ENCODE data around the gene CPSF4L.

The CPSF4L gene

DNA sequence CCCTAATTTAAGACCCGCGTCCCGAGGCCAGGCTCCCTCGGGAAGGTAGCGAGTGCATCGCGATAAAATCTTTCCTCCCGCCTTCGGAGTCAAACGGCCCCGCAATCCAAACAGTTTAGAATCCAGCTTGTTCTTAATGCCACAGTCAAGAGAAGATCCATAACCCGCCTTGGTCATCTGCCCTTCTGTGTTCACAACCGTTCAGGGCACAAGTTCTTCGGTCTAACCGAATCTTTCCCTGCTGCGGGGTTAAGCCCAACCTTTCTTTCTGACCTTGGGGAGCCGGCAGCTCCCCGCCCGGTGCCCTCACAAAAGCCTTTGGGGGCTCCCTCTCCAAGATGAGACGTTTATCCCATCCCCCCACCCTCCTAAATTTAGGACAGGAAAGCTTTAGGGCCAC is 30.3 kb downstream of the CPSF4L start:
- no peak for DNase-seq

- DNase-seq: no peak
Measured at GRCh38 chr17:73230088-73230487, 31.6 kb downstream of the CPSF4L start.

DNA sequence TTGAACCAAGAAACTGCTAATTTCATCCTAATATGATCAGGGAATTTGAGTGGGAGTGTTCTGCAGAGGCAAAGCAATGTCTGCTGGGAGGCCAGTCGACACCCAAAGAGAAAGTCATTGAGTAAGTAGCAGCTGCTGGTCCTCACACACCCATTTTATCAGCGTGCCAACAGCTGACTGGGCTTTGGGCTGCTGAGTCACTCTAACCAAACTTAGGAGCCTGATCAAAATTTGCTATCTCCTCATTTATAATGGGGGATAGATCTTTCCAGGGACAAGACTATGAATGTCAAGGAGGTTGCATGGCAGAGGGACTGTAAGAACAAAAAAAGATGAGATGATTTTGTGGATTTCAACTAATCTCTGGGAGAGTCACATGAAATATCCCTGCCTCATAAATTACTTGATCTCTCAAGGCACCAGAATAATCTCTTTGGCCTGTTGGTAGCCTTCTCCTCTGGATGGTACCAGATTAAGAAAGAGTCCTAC is 32.9 kb downstream of the CPSF4L start:
- DNase-seq: no peak

- no peak for DNase-seq
Measured at GRCh38 chr17:73227944-73228343, 33.7 kb downstream of the CPSF4L start.

DNA sequence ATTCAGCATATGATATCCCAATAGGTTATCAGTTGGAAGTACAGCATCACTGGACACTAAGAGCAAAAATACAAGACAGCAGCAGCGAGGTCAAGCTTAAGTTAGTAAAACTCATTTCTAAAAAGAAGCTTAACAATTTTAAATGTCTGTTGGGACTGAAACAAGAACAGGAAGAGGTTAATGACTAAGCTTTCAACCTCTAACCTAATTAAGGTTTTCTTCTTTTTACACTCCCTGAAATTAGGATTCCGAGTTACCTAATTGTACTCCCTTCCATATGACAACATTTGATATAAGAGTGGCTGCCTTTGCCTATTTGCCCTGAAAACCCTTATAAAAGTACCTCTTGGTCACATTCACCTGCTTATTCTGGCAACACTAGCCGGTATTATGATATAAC is 34.3 kb downstream of the CPSF4L start:
- DNase-seq: no peak

DNA sequence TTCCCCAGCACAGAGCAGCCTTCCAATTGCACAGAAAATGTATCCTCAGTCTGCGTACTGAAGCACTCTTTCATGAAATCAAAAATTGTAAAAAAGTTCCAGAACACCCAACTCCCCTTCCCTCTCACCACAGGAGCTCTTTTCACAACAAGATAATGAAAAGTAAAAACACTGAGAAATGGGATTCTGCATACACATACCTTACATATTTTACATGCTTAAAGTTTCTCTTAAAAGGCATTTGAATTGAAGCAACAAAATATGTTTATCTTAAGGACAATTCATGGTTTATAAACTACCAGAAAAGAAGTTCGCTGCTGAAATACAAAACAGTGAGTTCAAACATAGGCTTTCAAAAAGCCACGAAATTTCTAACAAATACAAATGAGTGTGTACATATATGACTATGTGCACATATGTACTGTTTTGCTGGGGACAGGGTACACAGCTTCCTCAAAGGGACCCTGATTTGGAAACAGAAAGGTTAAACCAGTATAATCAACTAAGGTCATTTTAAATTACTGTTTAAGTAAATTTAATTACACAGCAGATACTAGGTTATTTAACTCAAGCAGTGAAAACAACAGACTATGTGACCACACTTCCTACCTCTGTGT is 35.0 kb downstream of the CPSF4L start:
- DNase-seq: no peak

DNA sequence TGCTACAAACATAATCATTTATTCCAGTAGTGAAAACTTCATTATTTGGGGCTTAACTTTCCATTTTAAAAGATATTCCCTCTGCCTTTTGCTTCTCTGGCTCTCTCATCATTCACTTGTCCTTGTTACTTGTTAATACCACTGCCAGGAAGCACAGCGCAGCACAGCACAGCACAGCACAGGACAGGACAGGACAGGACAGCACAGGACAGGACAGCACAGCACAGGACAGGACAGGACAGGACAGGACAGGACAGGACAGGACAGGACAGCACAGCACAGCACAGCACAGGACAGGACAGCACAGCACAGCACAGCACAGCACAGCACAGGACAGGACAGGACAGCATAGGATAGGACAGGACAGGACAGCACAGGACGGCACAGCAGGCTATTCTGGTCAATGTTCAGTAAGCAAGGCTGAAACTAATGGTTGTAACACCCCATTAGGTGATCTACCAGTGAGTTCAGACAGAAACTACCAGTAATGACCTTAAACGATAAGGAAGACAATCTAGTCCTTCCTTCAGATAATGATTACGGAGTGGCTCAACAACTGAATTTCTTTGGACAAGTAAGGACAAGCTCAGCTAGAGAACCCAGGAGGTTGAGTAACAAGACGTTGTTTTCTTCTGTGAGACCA is 36.9 kb downstream of the CPSF4L start:
- no peak for DNase-seq

GRCh38 chr17:73224237-73224636 is 37.4 kb downstream of the CPSF4L start:
- no peak for DNase-seq

DNA sequence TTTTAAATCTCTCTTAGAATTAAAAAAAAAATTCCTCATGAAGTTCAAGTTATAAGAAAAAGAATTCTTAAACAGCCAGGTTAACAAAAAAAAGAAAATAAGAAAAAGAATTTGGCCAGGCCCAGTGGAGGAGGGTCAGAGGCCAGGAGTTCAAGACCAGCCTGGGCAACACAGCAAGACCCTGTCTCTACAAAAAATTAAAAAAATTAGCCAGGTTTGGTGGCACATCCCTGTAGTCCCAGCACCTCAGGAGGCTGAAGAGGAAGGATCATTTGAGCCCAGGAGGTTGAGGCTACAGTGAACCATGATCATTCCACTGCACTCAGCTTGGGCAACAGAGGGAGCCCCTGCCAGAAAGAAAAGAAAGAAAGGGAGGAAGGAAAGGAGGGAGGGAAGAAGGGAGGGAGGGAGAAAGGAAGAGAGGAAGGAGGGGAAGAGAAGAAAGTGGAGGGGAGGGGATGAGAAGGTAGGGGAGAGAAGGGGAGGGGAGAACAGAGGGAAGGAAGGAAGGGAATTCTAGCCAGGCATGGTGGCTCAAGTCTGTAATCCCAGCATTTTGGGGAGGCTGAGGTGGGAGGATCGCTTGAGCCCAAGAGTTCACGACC is 38.0 kb downstream of the CPSF4L start:
- DNase-seq: no peak

DNA sequence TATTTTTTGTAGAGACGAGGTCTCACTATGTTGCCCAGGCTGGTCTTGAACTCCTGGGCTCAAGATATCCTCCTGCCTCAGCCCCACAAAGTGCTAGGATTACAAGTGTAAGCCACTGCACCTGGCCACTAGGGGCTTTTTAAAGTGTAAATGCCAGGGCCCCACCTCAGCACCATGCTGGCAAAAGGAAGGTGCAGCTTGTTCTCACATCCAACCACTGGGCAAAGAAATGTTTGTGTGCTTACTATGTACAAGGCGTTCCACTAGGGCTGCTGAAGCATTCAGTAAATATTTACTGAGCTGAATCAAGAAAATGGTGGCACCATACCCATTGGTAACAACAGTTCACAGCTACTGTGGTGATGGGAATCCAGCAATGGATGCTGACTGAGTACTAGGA is 46.2 kb downstream of the CPSF4L start:
- no peak for DNase-seq

GRCh38 chr17:73214851-73215250 is 46.8 kb downstream of the CPSF4L start:
- DNase-seq: no peak

GRCh38 chr17:73214008-73214407 is 47.7 kb downstream of the CPSF4L start:
- DNase-seq: no peak

DNA sequence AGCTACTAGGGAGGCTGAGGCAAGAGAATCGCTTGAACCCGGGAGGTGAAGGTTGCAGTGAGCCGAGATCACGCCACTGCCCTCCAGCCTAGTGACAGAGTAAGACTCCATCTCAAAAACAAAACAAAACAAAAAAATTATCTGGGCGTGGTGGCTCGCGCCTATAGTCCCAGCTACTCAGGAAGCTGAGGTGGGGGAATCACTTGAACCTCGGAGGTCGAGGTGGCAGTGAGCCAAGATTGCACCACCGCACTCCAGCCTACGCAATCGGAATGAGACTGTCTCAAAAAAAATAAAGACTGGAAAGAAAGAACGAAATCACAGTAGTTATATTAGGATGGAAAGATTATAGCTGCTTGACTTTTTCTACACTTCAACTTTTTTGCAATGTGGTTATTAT is 49.9 kb downstream of the CPSF4L start:
- no peak for DNase-seq

- DNase-seq: no peak
Measured at GRCh38 chr17:73210002-73210678, 51.5 kb downstream of the CPSF4L start.

DNA sequence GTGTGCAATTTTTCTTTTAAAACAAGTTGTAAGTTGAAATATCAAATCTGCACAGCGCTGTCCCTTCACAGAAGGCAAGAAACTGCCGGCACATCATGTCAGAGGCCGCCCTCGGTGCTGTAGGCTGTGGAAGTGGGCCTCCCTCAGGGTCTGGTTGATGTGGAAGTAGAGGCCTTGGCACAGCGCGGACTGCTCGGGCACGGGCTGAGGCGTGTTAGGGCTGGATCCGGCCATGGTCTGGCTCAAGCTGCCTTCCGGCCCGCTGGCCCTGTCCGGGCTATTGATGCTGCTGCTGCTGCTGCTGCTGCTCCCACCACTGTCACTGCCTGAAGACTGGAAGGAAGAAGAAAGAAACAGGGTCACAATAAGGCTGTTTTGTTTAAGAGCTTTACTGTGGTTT is 52.2 kb downstream of the CPSF4L start:
- DNase-seq: no peak

GRCh38 chr17:73208139-73208827 is 53.4 kb downstream of the CPSF4L start:
- DNase-seq: no peak

GRCh38 chr17:73205459-73205961 is 56.2 kb downstream of the CPSF4L start:
- no peak for DNase-seq

- no peak for DNase-seq
Measured at GRCh38 chr17:73203788-73204479, 57.7 kb downstream of the CPSF4L start.

DNA sequence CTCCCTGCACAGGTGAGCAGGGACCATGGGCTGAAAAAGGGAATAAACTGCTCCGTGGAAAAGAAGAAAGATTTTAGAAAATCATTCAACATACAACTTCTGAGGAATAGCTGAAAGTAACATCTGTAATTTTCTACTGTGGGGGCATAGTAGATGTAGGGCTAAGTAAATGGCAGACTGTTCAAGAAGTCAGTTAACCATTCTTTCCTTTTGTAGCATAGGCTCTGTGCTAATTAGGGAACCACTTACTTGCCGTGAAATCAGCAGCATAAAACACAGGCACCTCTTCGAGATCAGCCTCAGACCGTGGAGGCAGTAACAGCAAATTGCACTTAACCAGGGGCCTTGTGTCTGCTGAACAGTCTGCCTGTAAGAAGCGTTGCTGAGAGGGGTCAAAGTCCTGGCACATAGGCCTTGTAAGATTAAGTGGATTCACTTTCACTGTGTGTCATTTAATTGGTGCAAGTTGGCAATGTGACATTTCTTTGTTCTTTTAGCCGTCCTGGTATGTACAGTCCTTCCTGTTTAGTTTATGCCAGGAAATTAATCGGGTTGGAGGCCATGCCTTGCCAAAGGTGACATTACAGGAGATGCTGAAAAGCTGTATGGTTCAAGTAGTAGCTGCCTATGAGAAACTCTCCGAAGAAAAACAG is 58.4 kb downstream of the CPSF4L start:
- no peak for DNase-seq

DNA sequence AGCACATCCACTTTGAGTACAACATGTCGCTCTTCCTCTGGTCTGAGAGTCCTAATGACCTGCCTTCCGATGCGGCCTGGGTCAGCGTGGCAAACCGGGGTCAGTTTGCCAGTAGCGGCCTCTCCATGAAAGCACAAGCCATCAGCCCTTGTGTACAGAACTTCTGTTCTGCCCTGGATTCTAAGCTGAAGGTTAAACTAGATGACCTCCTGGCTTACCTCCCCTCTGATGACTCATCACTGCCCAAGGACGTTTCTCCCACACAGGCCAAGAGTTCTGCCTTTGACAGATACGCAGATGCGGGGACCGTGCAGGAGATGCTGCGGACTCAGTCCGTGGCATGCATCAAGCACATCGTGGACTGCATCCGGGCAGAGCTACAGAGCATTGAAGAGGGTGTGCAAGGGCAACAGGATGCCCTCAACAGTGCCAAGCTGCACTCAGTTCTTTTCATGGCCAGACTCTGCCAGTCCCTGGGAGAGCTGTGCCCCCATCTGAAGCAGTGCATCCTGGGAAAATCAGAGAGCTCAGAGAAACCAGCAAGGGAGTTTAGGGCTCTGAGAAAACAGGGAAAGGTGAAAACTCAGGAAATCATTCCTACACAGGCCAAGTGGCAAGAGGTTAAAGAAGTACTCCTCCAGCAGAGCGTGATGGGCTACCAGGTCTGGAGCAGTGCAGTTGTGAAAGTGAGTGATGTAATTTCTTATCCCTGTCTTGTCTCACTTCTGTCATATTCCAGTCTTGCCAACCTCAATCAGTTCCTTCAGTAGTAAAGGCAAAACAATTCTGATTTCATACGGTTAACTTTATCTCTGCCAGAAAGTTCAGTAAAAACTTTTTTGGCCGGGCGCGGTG is 60.2 kb downstream of the CPSF4L start:
- no peak for DNase-seq

DNA sequence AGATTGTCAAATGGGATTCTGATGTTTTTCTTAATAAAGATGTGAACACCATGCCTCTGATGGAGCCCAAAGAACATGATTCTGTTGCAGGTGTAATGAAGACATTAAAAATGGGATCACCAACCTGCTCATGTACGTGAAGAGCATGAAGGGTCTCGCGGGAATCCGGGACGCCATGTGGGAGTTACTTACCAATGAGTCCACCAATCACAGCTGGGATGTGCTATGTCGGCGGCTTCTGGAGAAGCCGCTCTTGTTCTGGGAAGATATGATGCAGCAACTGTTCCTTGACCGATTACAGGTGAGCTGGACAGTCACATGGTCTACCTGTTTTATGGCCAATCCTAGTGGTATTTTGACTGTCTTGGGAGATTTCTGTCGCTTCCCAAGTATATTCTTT is 61.2 kb downstream of the CPSF4L start:
- DNase-seq: no peak
